T1000 (cell line): Measurements from ENCODE around the gene SLC6A9.

Source experiments
- DNase-seq: peaks from one replicate; lab custom pipeline; 2025; ENCODE audit warnings: mixed read lengths; lab: John Stamatoyannopoulos, UW

The SLC6A9 gene

DNA sequence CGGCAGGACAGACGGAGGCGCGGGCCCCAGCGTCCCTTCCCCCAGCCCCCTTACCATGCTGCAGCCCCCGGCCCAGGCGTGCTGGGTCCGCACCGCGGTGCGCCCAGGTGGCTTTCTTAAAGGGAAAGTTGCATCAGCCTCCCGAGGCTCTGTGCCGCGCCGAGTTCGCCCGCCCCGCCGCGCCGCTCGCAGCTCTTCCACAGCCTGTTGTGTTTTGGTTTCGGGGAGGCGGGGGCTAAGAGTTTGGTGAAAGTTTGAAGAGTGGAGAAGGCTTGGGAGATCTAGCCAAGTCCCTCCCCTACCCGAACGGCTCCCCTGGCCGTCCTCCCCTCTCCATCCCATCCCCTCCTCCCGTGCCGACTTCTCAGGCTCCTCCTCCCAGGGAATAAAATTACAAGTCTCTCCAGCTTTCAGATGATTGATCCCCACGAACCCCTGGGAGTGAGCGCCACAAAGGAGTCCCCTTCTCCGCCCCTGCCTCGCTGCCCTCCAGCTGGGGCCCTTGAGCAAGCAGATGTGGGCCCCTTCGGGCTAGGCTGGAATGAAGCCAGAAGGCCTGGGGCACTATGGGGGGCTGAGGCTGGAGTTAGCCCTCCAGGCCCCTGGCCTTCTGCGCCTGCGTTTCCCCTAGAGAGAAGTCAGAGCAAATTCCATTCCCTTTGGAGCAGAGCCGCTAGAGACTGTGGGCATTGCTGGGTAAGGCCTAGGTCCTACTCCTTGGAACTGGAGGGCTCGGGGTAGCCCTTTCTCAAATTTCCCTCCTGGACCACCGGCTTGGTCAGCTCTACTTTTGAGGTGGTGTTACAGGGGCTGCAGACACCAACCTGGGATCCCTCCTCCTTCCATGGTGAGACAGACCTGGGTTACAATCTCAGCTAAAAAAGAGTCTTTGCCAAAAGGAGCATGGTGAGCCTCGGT lies at the start of gene SLC6A9:
SLC6A9 (minus strand) TSS at position 211 of the 918 bp plus-strand sequence. CDS start 7,185 bp downstream, outside the sequence.
- DNase-seq: no peak

GRCh38 chr1:44079566-44079965 lies 48.3 kb upstream of the SLC6A9 start:
- no peak for DNase-seq

DNA sequence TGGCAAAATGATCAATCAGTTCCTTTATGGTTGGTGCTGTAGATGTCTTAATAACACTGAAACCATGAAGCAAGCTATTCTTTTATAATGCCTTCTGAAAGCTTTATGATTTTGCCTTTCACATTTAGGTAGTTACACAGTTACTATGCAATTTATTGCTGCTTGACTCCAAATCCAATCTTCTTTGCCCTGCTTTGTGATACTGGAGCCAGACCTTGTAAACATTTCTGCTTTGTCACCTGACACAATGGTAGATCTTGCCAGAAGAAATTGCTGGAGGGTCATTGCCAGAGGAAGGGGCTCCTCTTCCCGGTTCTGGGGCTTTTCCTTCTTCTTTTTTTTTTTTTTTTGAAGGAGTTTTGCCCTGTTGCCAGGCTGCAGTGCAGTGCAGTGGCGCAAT lies 46.8 kb upstream of the SLC6A9 start:
- DNase-seq: no peak

GRCh38 chr1:44077421-44077820 lies 46.2 kb upstream of the SLC6A9 start:
- no peak for DNase-seq

DNA sequence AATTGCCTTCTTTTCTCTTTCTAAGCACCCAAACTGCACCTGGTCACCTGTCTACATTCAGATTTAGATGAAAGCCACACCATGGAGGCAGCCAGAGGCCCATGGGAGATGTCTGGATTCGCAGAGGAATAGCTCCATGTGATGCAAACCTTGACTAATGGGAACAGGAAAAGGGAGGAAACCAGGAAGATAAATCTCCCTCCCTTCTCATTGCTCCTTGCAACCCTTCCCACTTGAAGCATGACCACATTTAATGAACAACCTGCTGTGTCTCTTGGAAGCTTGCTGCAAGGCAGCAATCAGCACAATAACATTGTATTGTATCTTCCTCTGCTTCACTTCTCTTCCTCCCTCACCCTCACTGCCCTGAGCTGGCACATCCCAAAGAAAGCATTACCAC lies 44.8 kb upstream of the SLC6A9 start:
- no peak for DNase-seq

DNA sequence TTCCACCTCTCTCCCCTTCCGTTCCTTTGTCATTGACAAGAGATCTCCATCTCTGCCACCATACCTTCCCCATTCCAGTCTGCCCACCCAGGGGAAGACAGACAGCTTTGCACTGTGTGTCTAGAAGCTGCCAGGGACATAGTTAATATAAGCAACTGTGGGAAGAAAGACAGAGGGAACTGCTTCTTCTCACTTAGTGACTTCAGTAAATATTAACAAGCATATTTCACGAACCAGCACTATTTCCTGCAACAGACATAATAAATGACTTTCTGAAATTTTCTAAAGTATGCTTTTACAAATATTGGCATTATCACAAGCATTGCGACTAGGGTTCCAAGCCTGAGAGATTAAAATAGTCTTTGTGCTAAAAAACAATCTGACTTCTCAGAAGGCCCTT lies 43.2 kb upstream of the SLC6A9 start:
- DNase-seq: no peak

DNA sequence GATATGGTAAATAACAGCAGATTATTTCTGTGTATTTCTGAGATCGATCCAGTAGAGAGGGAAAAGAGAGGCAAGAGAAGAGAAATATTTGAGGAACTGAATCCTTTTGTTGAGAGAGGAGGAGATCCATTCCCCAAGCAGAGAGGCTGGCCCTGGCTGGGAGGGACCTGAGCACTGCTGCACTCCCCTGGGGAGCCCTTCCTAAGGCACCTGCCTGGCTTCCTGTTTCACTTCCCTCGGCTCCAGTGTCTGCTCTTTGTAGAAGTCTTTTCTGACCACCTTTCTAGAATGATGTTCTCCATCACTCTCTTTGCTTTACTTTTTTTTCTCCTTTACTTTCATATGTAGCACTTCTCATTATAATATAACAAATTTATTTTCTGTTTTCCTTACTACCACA lies 42.3 kb upstream of the SLC6A9 start:
- DNase-seq: no peak

DNA sequence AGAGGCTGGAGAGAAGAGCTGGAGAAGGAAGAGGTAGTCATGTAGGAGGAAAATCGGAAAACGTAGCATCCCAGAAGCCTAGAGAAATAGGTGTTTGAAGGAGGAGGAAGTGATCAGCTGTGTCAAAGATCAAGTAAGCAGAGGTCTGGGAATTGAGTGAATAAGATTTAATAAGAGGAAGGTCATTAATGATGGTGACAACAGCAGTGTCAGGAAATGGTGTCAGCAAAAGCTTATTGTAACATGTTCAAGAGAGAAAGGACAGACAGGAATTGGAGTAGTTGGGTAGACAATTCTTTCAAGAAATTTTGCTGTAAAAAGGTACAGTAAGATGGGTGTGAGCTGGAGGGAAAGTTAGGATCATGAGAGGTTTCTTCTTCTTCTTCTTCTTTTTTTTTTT lies 41.6 kb upstream of the SLC6A9 start:
- DNase-seq: no peak

DNA sequence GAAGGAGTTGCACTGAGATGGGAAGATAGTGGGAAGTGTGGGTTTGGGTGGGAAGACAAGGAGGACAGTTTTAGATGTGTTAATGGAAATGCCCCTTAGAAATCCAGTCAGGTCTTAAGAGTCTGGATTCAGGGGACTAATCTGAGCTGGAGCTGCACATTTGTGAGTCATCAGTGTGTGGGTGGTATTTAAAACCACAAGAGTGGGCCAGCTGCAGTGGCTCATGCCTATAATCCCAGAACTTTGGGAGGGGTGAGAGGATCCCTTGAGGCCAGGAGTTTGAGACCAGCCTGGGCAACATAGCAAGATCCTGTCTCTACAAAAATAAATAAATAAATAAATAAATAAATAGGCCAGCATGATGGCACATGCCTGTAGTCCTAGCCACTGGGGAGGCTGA lies 40.9 kb upstream of the SLC6A9 start:
- peak; percentile 4 for DNase-seq

- DNase-seq: no peak
Measured at GRCh38 chr1:44071461-44071860, 40.2 kb upstream of the SLC6A9 start.

- DNase-seq: no peak
Measured at GRCh38 chr1:44068442-44068921, 37.2 kb upstream of the SLC6A9 start.

DNA sequence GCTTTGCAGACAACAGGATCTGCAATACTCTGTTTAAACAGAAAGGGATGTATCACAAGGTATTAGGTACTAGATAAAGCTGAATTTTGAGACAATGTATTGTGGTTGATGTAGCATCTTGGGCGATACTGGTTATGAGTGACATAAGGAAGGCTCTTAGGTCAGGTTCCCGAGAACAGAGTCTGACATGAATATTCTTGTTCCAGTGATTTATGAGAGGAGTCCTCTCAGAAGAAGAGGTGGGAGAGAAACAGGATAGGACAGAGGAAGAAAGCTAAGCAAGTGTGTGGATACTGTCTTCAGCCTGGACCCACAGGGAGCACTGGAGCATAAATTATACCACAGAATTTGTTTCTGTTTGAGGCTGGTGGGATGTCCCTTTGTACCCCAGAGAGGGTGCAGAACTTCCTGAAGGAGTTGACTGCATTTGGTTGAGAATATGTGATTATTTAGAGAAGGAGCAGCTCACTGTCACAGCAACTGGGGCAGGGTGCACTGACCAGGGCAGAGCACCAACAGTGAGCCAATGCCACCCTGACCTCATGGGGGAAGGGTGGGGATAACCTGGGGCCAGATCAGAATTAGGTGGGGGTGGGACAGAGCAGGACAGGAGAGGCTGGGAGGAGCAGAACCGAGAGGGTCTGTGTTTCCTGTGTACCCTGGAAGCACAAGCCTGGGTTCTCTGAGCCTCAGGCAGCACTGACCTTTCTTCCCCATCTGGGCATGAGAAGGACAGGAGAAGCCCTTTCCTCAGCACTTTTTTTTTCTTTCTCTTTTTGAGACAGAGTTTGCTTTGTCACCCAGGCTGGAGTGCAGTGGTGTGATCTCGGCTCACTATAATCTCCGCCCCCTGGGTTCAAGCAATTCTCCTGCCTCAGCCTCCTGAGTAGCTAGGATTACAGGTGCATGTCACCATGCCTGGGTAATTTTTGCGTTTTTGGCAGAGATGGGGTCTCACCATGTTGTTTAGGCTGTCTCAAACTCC lies 36.3 kb upstream of the SLC6A9 start:
- DNase-seq: no peak

DNA sequence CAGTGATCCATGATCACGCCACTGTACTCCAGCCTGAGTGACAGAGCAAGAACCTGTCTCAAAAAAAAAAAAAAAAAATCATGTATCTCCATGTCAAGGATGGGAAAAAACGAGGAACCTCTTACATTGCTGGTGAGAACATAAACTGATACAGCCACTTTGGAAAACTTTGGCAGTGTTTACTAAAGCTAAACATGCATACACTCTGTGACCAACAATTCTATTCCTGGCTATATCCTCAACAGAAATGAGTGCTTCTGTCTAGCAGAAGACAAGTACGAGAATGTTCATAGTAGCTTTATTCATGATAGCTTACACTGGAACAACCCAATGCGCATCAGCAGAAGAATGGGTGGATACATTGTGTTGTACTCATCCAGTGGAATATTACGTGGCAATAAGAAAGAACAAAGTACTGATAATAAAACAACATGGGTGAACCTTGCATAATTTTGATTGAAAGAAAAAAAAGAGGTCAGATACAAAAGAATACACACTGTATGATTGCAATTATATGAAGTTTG lies 31.5 kb upstream of the SLC6A9 start:
- no peak for DNase-seq

DNA sequence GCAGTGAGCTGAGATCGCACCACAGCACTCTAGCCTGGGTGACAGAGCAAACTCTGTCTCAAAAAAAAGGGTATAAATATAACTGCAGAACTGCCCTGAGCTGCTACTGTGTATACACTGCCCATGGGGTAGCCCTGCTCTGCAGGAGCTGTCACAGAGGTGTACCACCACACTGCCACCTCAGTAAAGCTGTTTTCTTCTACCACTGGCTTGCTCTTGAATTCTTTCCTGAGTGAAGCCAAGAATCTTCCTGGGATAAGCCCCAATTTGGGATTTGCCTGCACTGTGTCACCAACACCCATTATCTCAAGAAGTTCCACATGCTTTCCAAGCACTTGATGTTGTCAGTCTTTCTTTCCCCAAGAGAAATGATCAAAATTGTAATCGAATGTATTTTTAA lies 30.6 kb upstream of the SLC6A9 start:
- DNase-seq: no peak

DNA sequence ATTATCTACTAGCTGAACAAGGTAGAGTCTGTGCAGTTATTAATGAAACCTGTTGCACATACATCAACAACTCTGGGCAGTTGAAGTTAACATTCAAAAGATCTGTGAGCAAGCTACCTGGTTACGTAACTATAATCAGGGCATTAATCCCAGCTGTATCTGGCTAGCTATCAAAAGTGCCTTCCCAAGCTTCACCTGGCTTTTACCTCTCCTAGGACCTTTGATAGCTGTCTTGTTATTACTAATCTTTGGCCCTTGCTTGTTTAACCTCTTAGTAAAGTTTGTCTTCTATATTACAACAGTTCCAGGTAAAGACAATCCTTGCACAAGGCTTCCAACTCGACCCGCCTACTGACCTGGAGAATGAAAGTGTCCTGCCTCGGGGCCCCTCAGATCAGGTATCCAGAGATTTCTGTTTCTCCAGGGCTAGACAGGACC lies 29.6 kb upstream of the SLC6A9 start:
- DNase-seq: no peak

DNA sequence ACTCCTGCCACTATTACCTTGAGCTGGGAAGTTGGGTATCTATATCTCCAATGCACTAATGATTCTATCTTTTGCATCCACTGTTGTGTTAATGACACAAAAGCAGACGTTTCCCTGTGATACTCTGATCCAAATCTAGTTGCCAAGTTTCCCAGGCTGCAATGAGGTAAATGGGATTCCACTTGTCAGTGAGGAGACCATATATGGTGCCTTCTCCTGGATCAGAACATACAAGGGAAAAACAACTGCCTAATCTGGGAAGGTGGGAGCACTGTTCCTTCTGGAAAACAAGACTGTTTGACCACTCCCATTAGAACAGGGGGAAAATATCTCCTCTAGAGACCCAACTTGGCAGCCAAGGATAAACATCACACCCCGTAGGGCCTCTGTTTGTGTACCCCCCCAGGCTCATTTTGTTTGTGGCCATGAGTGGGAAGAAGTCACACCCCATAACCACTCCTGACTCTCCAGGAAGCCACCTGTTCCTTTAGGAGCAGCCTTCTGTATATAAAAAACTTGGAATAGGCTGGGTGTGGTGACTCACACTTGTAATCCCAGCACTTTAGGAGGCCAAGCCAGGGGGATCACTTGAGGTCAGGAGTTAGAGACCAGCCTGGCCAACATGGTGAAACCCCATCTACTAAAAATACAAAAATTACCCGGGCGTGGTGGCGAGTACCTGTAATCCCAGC lies 28.5 kb upstream of the SLC6A9 start:
- DNase-seq: no peak

DNA sequence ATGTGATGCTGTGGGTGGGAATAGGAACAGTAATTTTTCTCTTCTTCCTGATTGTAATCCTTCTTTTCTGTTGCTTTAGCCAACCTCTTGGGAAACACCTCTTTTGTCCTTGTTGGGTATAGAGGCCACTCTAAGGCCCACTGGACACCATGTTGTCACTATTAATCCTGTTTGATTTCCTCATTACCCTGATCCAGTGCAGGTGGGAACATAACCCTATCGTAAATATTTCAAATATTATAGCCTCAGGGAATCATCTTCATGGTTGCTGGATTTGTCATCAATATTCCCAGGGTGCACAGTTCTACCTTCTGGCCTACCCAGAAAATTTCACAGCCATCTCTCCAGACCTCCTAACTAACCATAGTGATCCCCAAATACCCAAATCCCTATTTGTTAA lies 27.9 kb upstream of the SLC6A9 start:
- DNase-seq: no peak

DNA sequence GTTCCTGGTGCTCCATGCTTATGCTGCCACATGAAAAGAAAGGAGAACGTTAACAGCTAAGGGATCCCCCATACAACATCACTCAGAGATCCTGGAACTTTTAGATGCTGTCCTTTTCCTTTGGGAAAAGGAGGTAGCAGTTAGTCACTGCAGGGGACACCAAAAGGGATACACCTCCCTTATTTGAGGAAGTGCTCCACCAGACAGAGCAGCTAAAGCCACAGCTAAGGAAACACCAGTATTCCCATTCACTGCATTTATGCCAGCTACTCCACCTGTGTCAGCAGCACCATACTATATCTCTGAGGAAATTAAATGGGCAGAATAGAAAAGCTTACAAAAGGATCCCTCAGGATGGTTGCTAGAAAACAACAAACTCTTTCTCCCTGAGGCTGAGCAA lies 26.0 kb upstream of the SLC6A9 start:
- no peak for DNase-seq

DNA sequence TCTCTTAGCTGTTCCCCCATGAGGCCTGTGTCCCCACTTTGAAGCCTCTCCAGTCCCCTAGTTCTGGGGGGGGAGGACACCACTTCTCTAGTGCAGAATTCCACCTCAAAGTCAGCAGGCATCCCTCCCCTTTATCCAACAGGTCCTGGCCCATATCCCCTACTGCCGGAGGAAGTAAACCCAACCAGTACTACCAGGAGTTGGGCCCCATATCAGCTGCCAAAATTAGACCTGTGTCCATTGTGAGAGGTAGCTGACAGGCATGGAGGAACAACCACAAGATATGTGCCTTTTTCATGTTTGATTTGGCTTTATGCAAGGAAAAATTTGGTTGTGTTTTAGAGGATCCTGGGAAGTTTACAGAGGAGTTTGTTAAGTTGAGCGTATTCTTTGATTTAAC lies 22.1 kb upstream of the SLC6A9 start:
- no peak for DNase-seq

GRCh38 chr1:44050261-44050660 lies 19.0 kb upstream of the SLC6A9 start:
- DNase-seq: no peak

DNA sequence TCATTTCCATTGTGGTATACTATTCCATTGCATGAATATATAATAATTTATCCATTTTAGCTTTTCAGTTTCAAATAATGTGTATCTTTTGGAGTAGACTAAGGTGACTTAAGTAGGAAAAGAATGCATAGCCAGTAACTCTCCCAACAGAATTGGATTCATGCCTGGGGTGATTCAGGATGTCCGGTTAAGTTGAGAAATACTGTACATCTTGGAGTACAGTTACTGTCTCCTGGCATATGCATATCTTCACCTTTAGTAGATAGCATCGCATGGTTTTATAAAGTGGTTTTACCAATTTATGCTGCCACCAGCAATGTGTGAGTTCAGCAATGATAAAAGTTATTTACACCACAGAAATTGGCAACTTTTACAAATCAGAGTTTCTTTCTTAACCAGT lies 18.6 kb upstream of the SLC6A9 start:
- DNase-seq: peak; percentile 58
